NCI-H446 treated with DMSO at 0.1 percent for 48 hours (cell line): Measurements from ENCODE around the gene PPARD.

Experiments used
- DNase-seq: peaks from one replicate; lab custom pipeline; 2025; lab: John Stamatoyannopoulos, UW

PPARD gene

DNA sequence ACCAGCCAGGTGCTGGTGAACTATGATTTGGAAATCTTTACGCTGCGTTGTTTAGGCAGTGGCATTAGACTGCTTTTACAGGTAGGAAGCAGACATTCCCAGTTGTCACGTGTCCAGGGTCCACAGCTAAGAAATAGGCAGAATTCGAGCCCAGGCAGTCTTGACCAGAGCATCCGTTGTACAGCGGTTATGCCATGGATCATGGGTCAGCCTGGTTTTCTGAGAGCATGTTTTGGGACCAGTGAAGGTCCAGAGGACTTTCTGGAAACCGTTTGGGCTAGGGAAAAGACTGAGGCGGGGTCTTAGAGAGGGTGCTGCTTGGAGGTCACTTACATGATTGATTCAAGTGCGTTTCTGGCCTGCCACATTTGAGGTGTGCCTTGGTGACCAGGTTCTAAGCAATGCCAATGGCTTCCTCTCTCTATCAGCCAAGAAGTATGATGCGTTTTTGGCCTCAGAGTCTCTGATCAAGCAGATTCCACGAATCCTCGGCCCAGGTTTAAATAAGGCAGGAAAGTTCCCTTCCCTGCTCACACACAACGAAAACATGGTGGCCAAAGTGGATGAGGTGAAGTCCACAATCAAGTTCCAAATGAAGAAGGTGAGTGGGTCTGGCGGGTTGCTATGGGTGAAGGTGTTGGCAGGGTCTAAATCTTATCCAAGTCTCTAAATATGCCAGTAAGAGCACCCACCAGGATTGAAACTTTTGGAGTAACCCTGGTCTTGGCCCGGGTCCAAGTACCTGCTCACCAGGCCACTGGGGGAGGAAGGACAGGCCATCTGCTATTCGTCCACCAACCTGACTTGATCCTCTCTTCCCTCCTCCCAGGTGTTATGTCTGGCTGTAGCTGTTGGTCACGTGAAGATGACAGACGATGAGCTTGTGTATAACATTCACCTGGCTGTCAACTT lies 127.6 kb downstream of the PPARD start:
- no peak for DNase-seq

GRCh38 chr6:35470663-35471120 lies 128.3 kb downstream of the PPARD start:
- DNase-seq, result no peak

GRCh38 chr6:35471836-35472345 lies 129.5 kb downstream of the PPARD start:
- DNase-seq, result no peak

GRCh38 chr6:35473075-35473849 lies 130.9 kb downstream of the PPARD start:
- no peak for DNase-seq

DNA sequence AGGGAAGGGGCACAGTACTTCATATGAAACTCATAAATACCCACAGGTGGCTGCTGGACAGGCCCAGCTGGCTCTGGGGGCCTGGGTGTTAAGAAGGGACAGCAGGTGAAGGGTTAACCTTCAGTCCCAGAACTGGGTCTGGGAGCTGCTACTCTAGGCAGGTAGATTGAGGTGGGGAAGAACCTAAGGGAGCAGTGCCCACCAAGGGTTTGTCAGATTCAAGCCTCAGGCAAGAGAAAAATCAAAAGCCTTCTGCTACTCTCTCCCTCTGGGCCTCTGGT lies 131.4 kb downstream of the PPARD start:
- DNase-seq, result no peak

DNA sequence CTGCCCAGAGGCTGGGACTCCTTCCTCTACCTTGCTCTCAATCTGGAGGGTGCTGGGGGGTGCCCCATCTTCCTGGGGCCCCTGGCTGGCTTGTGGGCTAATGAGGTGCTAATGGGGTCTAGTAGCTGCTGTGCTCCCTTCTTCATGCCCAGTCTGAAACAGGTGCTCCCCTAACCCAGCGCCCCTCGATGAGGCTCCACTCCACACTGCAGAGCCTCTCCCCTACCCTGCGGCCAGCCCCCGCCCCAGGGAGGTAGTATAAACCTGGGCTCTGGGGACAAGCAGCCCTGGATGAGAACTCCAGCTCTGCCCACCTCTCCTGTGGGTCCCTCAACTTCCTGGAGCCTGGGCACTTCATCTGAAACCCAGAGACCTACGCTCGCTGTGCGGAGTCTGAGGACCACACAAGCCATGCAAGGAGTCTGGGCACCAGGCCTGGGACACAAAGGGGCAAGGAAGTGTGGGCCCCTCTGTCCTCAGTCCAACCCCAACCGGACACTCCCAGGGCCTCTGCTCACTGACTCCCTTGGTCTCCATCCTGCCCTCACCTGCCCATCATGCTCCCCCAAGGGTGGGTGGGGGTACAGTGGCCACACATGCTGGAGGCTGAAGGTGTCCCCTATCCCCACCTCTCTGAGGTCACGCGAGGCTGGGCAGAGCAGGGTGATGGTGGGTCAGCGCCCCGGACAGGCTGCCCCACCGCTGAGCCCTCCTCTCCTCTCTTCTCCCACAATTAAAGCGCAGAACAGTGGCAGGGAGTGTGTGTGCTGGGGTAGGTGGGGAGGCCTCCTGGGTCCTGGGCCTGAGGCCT lies 132.0 kb downstream of the PPARD start:
- no peak for DNase-seq

DNA sequence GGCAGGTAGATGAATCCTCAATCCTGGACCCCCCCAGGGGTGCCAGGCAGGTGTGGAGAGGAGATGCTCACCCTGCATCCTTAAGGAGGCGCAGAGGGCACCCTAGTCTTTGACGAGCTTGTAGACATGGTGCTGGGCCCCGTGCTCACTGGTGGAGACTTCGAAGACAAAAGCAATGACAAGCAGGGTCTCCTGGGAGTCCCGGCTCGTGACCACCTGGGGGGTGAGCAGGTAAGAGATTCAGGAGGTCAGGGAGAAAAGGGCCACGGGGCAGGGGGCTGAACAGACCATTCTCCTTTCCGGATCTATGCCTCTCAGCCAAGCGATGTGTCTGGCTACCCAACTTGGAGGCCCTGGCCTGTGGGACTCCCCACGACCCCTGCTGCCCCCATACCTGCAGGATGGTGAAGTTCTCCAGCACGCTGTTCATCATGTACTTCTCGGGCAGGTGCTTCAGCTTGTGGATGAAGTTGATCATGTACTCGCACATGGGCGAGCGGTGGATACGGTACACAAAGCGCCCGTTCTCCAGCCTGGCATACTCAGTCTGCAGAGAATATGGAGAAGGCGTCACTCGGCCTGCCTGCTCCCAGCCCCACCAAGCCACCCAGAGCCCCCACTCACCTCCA lies 132.7 kb downstream of the PPARD start:
- no peak for DNase-seq

DNA sequence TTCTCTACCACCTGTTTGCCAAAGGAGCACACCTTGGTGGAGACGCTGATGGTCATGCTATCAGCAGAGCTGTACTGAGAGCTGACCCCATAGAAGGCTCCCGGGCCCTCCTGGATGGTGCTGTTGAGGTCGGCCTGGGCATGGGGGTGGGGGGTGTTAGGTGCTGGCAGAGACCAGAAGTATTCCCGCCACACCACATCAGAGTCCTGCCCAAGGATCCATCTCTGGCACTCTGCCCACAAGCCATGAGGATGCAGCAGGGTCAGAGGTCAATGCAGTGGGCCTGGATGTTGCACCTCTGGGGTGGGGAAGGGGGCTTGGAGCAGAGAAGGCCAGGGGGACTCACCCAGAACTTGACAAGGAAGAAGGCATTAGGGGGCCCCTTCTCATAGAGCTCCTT lies 133.2 kb downstream of the PPARD start:
- no peak for DNase-seq

DNA sequence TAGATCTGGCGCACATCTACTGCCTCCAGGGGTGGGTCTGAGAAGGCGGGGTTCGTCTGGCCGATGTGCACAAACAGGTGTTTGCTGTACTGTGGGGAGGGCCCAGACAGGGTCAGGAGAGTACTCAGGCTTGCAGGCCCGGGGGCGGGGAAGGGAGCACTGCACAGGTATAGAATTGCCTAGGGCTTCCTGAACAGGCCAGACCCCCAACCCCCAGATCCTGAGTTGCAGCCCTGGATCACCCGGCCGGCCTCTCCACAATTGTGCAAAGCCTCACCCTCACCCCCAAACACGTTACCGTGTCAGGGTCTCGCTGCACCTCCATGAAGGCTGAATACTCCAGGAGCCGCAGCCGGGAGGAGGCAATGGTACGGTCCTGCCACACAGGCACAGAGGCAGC lies 133.6 kb downstream of the PPARD start:
- no peak for DNase-seq

- no peak for DNase-seq
Measured at GRCh38 chr6:35477028-35477427, 134.7 kb downstream of the PPARD start.
